ENCODE results near the gene KDM4C. TPM values are rescaled to one million over a fixed set of nuclear protein-coding genes. Genes with fewer than 3 reads are reported as not detected.

KDM4C gene
- total and polyA plus RNA-seq, 2 donors (not counting 1 experiment from before 2014, with no cell fraction given), result 13.0 to 39.0 TPM

GRCh38 chr9:6955251-6955921 is 197.6 kb downstream of the KDM4C start:
- H3K4me1 ChIP-seq (ENCODE audit: control insufficient read depth, extremely low read depth, insufficient read depth, low read length), result peaks cover 2% of the 10 kb centered on the region
- no peak overlapping the region for H3K4me3 ChIP-seq (replicated peaks in 1 of 4; ENCODE audit: control extremely low read depth in 1 of 4, insufficient read depth in 1 of 4, low read depth in 3 of 4, low read length in 4 of 4)
- no peak for TF ChIP-seq CTCF (conservative IDR thresholded peaks at IDR 0.05 in 1 of 2, IDR thresholded peaks at IDR 0.05 in 1 of 2; ENCODE audit: low read depth in 1 of 2, low read length in 2 of 2)
- TF ChIP-seq EZH2 (IDR thresholded peaks at IDR 0.05; ENCODE audit: low read length, missing control alignments), result no peak
- H3K4me2 ChIP-seq (ENCODE audit: extremely low read depth, insufficient read depth, low read length), result peak overlapping the region; percentile 21
- no peaks in the 10 kb centered on the region for H3K9me3 ChIP-seq (ENCODE audit: control insufficient read depth, insufficient read depth, low read depth, low read length)
- H3K79me2 ChIP-seq (ENCODE audit: control insufficient read depth, insufficient read depth, low read length), result no peaks in the 10 kb centered on the region
- H3K27me3 ChIP-seq (ENCODE audit: control insufficient read depth, insufficient read depth, low read length), result no peaks in the 10 kb centered on the region
- H3K27ac ChIP-seq (ENCODE audit: insufficient read depth, low read length), result no peak overlapping the region
- no peaks in the 10 kb centered on the region for H4K20me1 ChIP-seq (ENCODE audit: control insufficient read depth, extremely low read depth, insufficient read depth, low read length)
- no peaks in the 10 kb centered on the region for H3K36me3 ChIP-seq (ENCODE audit: control insufficient read depth, insufficient read depth, low read length)
- DNase-seq (ENCODE audit: low read depth in 2 of 2), result peak; percentile 86 to 88
- H2AFZ ChIP-seq (ENCODE audit: low read length), result no peak overlapping the region
- H3K9ac ChIP-seq (ENCODE audit: insufficient read depth, low read length), result no peak overlapping the region

GRCh38 chr9:6956879-6957278 is 199.1 kb downstream of the KDM4C start:
- H3K4me1 ChIP-seq (ENCODE audit: control insufficient read depth, extremely low read depth, insufficient read depth, low read length), result peaks cover 2% of the 10 kb centered on the region
- H3K4me2 ChIP-seq (ENCODE audit: extremely low read depth, insufficient read depth, low read length), result no peak overlapping the region
- H3K9ac ChIP-seq (ENCODE audit: insufficient read depth, low read length), result no peak overlapping the region
- H3K9me3 ChIP-seq (ENCODE audit: control insufficient read depth, insufficient read depth, low read depth, low read length), result no peaks in the 10 kb centered on the region
- no peak overlapping the region for H2AFZ ChIP-seq (ENCODE audit: low read length)
- TF ChIP-seq CTCF (conservative IDR thresholded peaks at IDR 0.05 in 1 of 2, IDR thresholded peaks at IDR 0.05 in 1 of 2; ENCODE audit: low read depth in 1 of 2, low read length in 2 of 2) (no peak), EZH2 (IDR thresholded peaks at IDR 0.05; ENCODE audit: low read length, missing control alignments) (no peak)
- H3K36me3 ChIP-seq (ENCODE audit: control insufficient read depth, insufficient read depth, low read length), result no peaks in the 10 kb centered on the region
- DNase-seq (ENCODE audit: low read depth in 2 of 2), result no peak
- no peak overlapping the region for H3K4me3 ChIP-seq (replicated peaks in 1 of 4; ENCODE audit: control extremely low read depth in 1 of 4, insufficient read depth in 1 of 4, low read depth in 3 of 4, low read length in 4 of 4)
- no peaks in the 10 kb centered on the region for H4K20me1 ChIP-seq (ENCODE audit: control insufficient read depth, extremely low read depth, insufficient read depth, low read length)
- H3K27ac ChIP-seq (ENCODE audit: insufficient read depth, low read length), result no peak overlapping the region
- H3K27me3 ChIP-seq (ENCODE audit: control insufficient read depth, insufficient read depth, low read length), result no peaks in the 10 kb centered on the region
- no peaks in the 10 kb centered on the region for H3K79me2 ChIP-seq (ENCODE audit: control insufficient read depth, insufficient read depth, low read length)

- Histone ChIP-seq H3K27ac (ENCODE audit: insufficient read depth, low read length) (no peak overlapping the region), H3K79me2 (ENCODE audit: control insufficient read depth, insufficient read depth, low read length) (no peaks in the 10 kb centered on the region), H4K20me1 (ENCODE audit: control insufficient read depth, extremely low read depth, insufficient read depth, low read length) (no peaks in the 10 kb centered on the region), H2AFZ (ENCODE audit: low read length) (no peak overlapping the region), H3K9me3 (ENCODE audit: control insufficient read depth, insufficient read depth, low read depth, low read length) (no peaks in the 10 kb centered on the region), H3K27me3 (ENCODE audit: control insufficient read depth, insufficient read depth, low read length) (no peaks in the 10 kb centered on the region), H3K9ac (ENCODE audit: insufficient read depth, low read length) (no peak overlapping the region), H3K4me1 (ENCODE audit: control insufficient read depth, extremely low read depth, insufficient read depth, low read length) (peaks cover 2% of the 10 kb centered on the region), H3K4me3 (replicated peaks in 1 of 4; ENCODE audit: control extremely low read depth in 1 of 4, insufficient read depth in 1 of 4, low read depth in 3 of 4, low read length in 4 of 4) (no peak overlapping the region), H3K36me3 (ENCODE audit: control insufficient read depth, insufficient read depth, low read length) (no peaks in the 10 kb centered on the region), H3K4me2 (ENCODE audit: extremely low read depth, insufficient read depth, low read length) (no peak overlapping the region)
- no peak for TF ChIP-seq EZH2 (IDR thresholded peaks at IDR 0.05; ENCODE audit: low read length, missing control alignments)
- DNase-seq (ENCODE audit: low read depth in 2 of 2), result no peak
Observed at GRCh38 chr9:6959270-6960000, 201.7 kb downstream of the KDM4C start.
